Chondrocyte (in vitro differentiated cells): ENCODE data around the gene SLC2A11. TPM values are rescaled to one million over a fixed set of nuclear protein-coding genes. Genes with fewer than 3 reads are reported as not detected.
"Not testable (repeated sequence)": the region's sequence is repeated elsewhere in the genome, so short reads cannot be mapped to it uniquely, and the experiment has no call there.

Source experiments
- DNase-seq: peaks from one replicate; pipeline ENCODE4 v3.0.0; 2021; ENCODE audit warnings: mixed read lengths, low spot score
- H3K27ac Mint-ChIP-seq: one replicate; pipeline ENCODE4 v1.8.0; 2021; ENCODE audit warnings: mild to moderate bottlenecking, moderate library complexity, mixed read lengths; ENCODE audit not compliant: unreplicated experiment
- H3K27me3 Mint-ChIP-seq: 2 replicates; pipeline ENCODE4 v1.8.0; 2021; ENCODE audit warnings: low read depth, mixed read lengths
- H3K36me3 Mint-ChIP-seq: 2 replicates; pipeline ENCODE4 v1.8.0; 2021; ENCODE audit warnings: low read depth, mixed read lengths
- H3K4me1 Mint-ChIP-seq: 2 replicates; pipeline ENCODE4 v1.8.0; 2021; ENCODE audit warnings: low read depth, mild to moderate bottlenecking, mixed read lengths
- H3K4me3 Mint-ChIP-seq: one replicate; pipeline ENCODE4 v1.8.0; 2021; ENCODE audit warnings: mild to moderate bottlenecking, moderate library complexity, mixed read lengths; ENCODE audit not compliant: unreplicated experiment
- H3K9me3 Mint-ChIP-seq: 2 replicates; pipeline ENCODE4 v1.8.0; 2021; ENCODE audit warnings: low read depth, mixed read lengths
- total RNA-seq: library from RNA; stranded (reverse); gene quantifications from 3 replicates; pipeline ENCODE4 v1.2.1, GENCODE V29; 2021
- TF ChIP-seq, protein P1 (sequence below): fragments of 200-600 bp; sonication (generic); IDR thresholded peaks from 2 replicates; pipeline ENCODE4 v1.5.0; 2021; ENCODE audit warnings: antibody characterized with exemption, mild to moderate bottlenecking, moderate library complexity

SLC2A11 gene
- total RNA-seq, 1 donor from 2014 or later, result 14.8 TPM

DNA sequence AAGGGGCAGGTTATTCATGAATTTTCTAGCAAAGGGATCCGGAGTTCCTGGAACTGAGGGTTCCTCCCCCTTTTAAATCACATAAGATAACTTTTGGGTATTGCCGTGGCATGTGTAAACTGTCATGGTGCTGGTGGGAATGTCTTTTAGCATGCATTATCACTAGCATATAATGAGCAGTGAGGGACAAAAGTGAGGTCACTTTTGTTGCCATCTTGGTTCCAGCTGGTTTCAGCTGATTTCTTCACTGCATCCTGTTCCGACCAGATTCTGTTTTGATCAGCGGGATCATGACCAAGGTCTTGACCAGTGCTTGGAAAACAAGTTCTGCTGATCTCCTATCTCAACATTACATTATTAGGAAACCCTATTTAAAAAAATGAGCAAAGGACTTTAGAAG lies 43.9 kb downstream of the SLC2A11 start:
- no peak for DNase-seq
- no peaks in the 10 kb centered on the region for H3K27me3 Mint-ChIP-seq
- H3K9me3 Mint-ChIP-seq, result peaks cover 2% of the 10 kb centered on the region
- TF ChIP-seq, protein P1, sequence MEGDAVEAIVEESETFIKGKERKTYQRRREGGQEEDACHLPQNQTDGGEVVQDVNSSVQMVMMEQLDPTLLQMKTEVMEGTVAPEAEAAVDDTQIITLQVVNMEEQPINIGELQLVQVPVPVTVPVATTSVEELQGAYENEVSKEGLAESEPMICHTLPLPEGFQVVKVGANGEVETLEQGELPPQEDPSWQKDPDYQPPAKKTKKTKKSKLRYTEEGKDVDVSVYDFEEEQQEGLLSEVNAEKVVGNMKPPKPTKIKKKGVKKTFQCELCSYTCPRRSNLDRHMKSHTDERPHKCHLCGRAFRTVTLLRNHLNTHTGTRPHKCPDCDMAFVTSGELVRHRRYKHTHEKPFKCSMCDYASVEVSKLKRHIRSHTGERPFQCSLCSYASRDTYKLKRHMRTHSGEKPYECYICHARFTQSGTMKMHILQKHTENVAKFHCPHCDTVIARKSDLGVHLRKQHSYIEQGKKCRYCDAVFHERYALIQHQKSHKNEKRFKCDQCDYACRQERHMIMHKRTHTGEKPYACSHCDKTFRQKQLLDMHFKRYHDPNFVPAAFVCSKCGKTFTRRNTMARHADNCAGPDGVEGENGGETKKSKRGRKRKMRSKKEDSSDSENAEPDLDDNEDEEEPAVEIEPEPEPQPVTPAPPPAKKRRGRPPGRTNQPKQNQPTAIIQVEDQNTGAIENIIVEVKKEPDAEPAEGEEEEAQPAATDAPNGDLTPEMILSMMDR, result no peak
- H3K27ac Mint-ChIP-seq, result no peak overlapping the region
- H3K4me1 Mint-ChIP-seq, result peaks cover 18% of the 10 kb centered on the region
- peaks cover 4% of the 10 kb centered on the region for H3K36me3 Mint-ChIP-seq
- no peak overlapping the region for H3K4me3 Mint-ChIP-seq

DNA sequence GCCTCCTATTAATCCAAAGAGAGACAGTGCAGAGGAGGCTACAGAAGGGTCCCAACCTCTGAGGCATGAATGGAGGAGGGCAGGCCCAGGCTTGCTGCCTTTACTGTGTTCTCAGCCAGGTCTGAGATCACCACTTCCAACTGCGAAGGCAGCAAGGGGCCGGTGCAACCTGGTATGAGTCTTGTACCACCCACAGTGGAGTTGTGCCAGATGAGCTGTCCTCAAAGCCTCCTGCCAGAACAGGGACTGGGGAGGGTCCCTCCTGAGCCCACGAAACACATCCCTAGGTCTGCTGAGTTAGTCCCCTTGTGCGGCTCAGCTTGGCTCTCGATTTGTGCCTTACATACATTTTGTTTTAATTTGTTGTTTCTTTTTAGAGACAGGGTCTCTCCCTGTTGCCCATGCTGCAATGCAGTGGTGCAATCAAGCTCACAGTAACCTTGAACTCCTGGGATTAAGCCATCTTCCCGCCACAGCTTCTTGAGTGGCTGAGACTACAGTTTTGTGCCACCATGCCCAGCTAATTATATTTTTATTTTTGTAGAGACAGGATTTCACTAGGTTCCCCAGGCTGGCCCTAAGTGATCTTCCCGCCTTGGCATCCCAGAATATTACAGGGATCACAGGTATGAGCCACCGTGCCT lies 45.8 kb downstream of the SLC2A11 start:
- Mint-ChIP-seq H3K4me3 (no peak overlapping the region), H3K4me1 (peaks cover 9% of the 10 kb centered on the region), H3K27me3 (no peaks in the 10 kb centered on the region), H3K9me3 (peaks cover 2% of the 10 kb centered on the region), H3K27ac (no peak overlapping the region), H3K36me3 (no peaks in the 10 kb centered on the region)
- TF ChIP-seq, protein P1, result no peak
- no peak for DNase-seq

DNA sequence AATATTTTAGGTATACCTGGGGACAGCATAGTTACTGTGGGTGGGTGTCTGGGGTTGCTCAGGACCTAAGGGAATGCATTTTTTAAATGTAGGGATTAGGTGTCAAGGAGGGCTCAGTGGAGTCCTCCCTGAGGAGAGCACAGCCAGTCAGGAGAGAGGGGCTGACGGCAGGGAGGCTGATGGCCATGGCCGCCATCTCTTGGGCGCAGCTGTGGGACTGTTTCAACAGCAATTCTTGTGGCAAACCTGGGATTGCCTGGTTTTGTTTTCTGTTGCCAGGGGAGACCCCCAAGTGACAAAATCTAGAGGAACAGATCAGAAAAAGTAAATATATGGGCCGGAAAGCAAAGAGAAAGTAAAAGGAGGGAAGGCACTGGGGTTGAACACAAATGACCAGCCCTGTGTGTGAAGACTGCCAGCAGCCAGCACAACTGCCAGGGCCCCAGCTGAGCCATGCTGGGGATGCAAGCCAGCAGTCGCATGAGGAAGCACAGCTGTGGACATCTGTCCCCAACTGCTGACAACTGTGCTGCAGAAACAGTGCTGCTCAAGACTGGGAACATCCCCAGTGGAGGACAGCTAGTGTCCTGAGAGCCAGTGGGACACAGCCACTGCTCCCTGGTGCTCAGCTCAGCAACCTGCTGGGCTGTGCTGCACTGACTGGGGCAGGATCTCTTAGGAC lies 47.0 kb downstream of the SLC2A11 start:
- no peak for DNase-seq
- H3K4me3 Mint-ChIP-seq, result no peak overlapping the region

DNA sequence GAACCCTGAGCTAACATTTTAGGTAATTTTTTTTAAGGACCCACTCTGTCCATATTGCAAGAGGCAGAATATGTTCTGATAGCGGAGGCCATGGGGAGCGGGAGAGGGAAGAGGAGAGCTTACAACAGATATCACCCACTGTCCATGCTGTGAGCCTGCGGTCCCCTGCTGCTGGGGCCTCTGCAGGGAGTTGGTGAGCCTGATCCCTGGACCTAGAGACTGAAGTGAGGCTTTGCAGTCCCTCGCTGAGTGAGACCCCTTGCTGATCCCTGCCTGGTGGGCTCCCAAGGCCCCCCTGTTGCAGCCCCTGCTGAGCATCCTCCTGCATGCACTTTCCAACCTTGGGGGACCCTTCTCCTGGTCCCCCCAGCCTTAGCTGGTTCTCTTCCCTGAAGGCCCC lies 49.0 kb downstream of the SLC2A11 start:
- TF ChIP-seq, protein P1, result no peak
- Mint-ChIP-seq H3K36me3 (peaks cover 1% of the 10 kb centered on the region), H3K4me3 (no peak overlapping the region), H3K27me3 (no peaks in the 10 kb centered on the region), H3K27ac (no peak overlapping the region), H3K4me1 (no peaks in the 10 kb centered on the region), H3K9me3 (no peaks in the 10 kb centered on the region)
- DNase-seq, result no peak

More for the DNA sequence above, 47.0 kb downstream of the SLC2A11 start:
- H3K27ac Mint-ChIP-seq, result no peak overlapping the region
- TF ChIP-seq, protein P1, result no peak
- no peaks in the 10 kb centered on the region for H3K4me1 Mint-ChIP-seq
- H3K27me3 Mint-ChIP-seq, result no peaks in the 10 kb centered on the region
- H3K9me3 Mint-ChIP-seq, result peaks cover under 1% of the 10 kb centered on the region
- H3K36me3 Mint-ChIP-seq, result no peaks in the 10 kb centered on the region

DNA sequence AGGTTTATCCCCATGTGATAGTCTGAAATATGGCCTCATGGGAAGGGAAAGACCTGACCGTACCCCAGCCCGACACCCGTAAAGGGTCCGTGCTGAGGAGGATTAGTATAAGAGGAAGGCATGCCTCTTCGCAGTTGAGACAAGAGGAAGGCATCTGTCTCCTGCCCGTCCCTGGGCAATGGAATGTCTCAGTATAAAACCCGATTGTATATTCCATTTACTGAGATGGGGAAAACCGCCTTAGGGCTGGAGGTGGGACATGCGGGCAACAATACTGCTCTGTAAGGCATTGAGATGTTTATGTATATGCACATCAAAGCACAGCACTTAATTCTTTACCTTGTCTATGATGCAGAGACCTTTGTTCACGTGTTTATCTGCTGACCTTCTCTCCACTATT lies 49.7 kb downstream of the SLC2A11 start:
- DNase-seq, H3K4me3 Mint-ChIP-seq, H3K9me3 Mint-ChIP-seq, H3K27ac Mint-ChIP-seq, H3K4me1 Mint-ChIP-seq, H3K36me3 Mint-ChIP-seq, H3K27me3 Mint-ChIP-seq: not testable (repeated sequence)
